Activated CD8-positive, alpha-beta T cell treated with anti-CD3 and anti-CD28 coated beads, Interleukin-2, amount 10 ng/mL, durations not matched to agents 7 days and 5 days (primary cell): ENCODE measurements around the gene HAUS3. TPM values are rescaled to one million over a fixed set of nuclear protein-coding genes. Genes with fewer than 3 reads are reported as not detected.

Source experiments
- ATAC-seq: fragments of 150-1000 bp; cut with Tn5 transposase; one replicate; pipeline ENCODE4 v1.10.0; 2021; ENCODE audit warnings: moderate library complexity
- CTCF ChIA-PET: fragments of 350-600 bp; sonication (Branson Sonifier 250); formaldehyde crosslinking; loops from one replicate; lab custom pipeline; 2021; ENCODE audit warnings: antibody characterized with exemption; lab: Charles Lee
- POLR2A ChIA-PET: fragments of 350-600 bp; sonication (Branson Sonifier 250); formaldehyde crosslinking; loops from one replicate; lab custom pipeline; 2021; ENCODE audit warnings: antibody characterized with exemption; lab: Charles Lee
- DNase-seq: peaks from one replicate; pipeline ENCODE4 v3.0.0-alpha.2; 2020
- H3K27ac Mint-ChIP-seq: one replicate; pipeline ENCODE4 v1.8.0; 2021; ENCODE audit warnings: mild to moderate bottlenecking, mixed read lengths
- H3K27me3 Mint-ChIP-seq: one replicate; pipeline ENCODE4 v1.8.0; 2021; ENCODE audit warnings: low read depth, mixed read lengths
- H3K36me3 Mint-ChIP-seq: one replicate; pipeline ENCODE4 v1.8.0; 2021; ENCODE audit warnings: low read depth, mixed read lengths
- H3K4me1 Mint-ChIP-seq: one replicate; pipeline ENCODE4 v1.8.0; 2021; ENCODE audit warnings: low read depth, mixed read lengths
- H3K4me3 Mint-ChIP-seq: one replicate; pipeline ENCODE4 v1.8.0; 2021; ENCODE audit warnings: mild to moderate bottlenecking, mixed read lengths
- H3K9me3 Mint-ChIP-seq: one replicate; pipeline ENCODE4 v1.8.0; 2022; ENCODE audit warnings: mixed read lengths; ENCODE audit not compliant: insufficient read depth
- total RNA-seq, 2 experiments: library from RNA; stranded (reverse); gene quantifications; one replicate each; pipeline ENCODE4 v1.2.3, GENCODE V29; 2021

Gene HAUS3
- total RNA-seq, 2 experiments from 2014 or later: 22.0 to 25.8 TPM

GRCh38 chr4:2183394-2183793 is 58.5 kb downstream of the HAUS3 start:
- no peak for DNase-seq
- Mint-ChIP-seq H3K27ac (no peak overlapping the region), H3K9me3 (peaks cover 12% of the 10 kb centered on the region), H3K36me3 (peaks cover 11% of the 10 kb centered on the region), H3K4me3 (no peak overlapping the region), H3K4me1 (no peaks in the 10 kb centered on the region), H3K27me3 (no peaks in the 10 kb centered on the region)
- ChIA-PET CTCF (no interaction called here), POLR2A (no interaction called here)
- no peak for ATAC-seq

- CTCF ChIA-PET: no interaction called here
- H3K9me3 Mint-ChIP-seq: peaks cover 12% of the 10 kb centered on the region
- H3K36me3 Mint-ChIP-seq: peaks cover 10% of the 10 kb centered on the region
- DNase-seq (no peak), ATAC-seq (no peak)
- H3K27ac Mint-ChIP-seq: no peak overlapping the region
- H3K4me1 Mint-ChIP-seq: no peaks in the 10 kb centered on the region
- POLR2A ChIA-PET: no interaction called here
- H3K27me3 Mint-ChIP-seq: no peaks in the 10 kb centered on the region
- no peak overlapping the region for H3K4me3 Mint-ChIP-seq
These were observed 58.9 kb downstream of the HAUS3 start for GRCh38 chr4:2182994-2183393.

- peaks cover 3% of the 10 kb centered on the region for H3K36me3 Mint-ChIP-seq
- H3K4me3 Mint-ChIP-seq: no peak overlapping the region
- H3K27me3 Mint-ChIP-seq: no peaks in the 10 kb centered on the region
- peaks cover 5% of the 10 kb centered on the region for H3K9me3 Mint-ChIP-seq
- peaks cover 4% of the 10 kb centered on the region for H3K4me1 Mint-ChIP-seq
- ChIA-PET POLR2A (no interaction called here), CTCF (interaction anchor here (0.6 kb wide), 1 partner anchor 48 kb away, joined by 4 read pairs; no protein-coding TSS in a partner anchor)
- no peak for ATAC-seq
- no peak for DNase-seq
- H3K27ac Mint-ChIP-seq: no peak overlapping the region
These were observed 61.5 kb downstream of the HAUS3 start for GRCh38 chr4:2180410-2180809.

- Mint-ChIP-seq H3K4me3 (no peak overlapping the region), H3K9me3 (peaks cover 5% of the 10 kb centered on the region), H3K27me3 (no peaks in the 10 kb centered on the region), H3K4me1 (peaks cover 4% of the 10 kb centered on the region), H3K36me3 (peaks cover 3% of the 10 kb centered on the region), H3K27ac (no peak overlapping the region)
- ChIA-PET POLR2A (no interaction called here), CTCF (no interaction called here)
- ATAC-seq (no peak), DNase-seq (no peak)
These were observed 62.2 kb downstream of the HAUS3 start for GRCh38 chr4:2179717-2180116.

GRCh38 chr4:2178986-2179385 is 62.9 kb downstream of the HAUS3 start:
- Mint-ChIP-seq H3K4me1 (peaks cover 4% of the 10 kb centered on the region), H3K9me3 (peaks cover 5% of the 10 kb centered on the region), H3K4me3 (no peak overlapping the region), H3K27me3 (no peaks in the 10 kb centered on the region), H3K36me3 (peaks cover 3% of the 10 kb centered on the region), H3K27ac (no peak overlapping the region)
- ChIA-PET CTCF (no interaction called here), POLR2A (no interaction called here)
- DNase-seq: no peak
- no peak for ATAC-seq

Other genes starting within 250 kb of the HAUS3 start
- gene NELFA, start 233.1 kb downstream of the HAUS3 start, total RNA-seq: 10 to 100 TPM; 32.2 to 35.6 TPM
- gene NAT8L, start 182.8 kb downstream of the HAUS3 start, total RNA-seq: under 1 TPM in 1 of 2 experiments, not detected in 1; 0.05 TPM
- gene POLN, start within 50 bp of the HAUS3 start, total RNA-seq: 1 to 10 TPM; 2.4 to 2.5 TPM
- gene MXD4, start 20.0 kb upstream of the HAUS3 start, total RNA-seq: 1 to 10 TPM; 5.9 to 6.9 TPM
- gene ZFYVE28, start 176.5 kb upstream of the HAUS3 start, total RNA-seq: 1 to 10 TPM; 6.1 to 6.3 TPM
- gene CFAP99, start 176.8 kb upstream of the HAUS3 start, total RNA-seq: not detected
- 100 to 1,000 TPM; 105 to 118 TPM for gene RNF4, start 227.0 kb upstream of the HAUS3 start, total RNA-seq